ENCODE measurements around the gene COL4A2. TPM values are rescaled to one million over a fixed set of nuclear protein-coding genes. Genes with fewer than 3 reads are reported as not detected.
"Not testable (repeated sequence)": the region's sequence is repeated elsewhere in the genome, so short reads cannot be mapped to it uniquely, and the experiment has no call there.

The COL4A2 gene
- total RNA-seq, 1 donor from 2014 or later, result 1,414 TPM

DNA sequence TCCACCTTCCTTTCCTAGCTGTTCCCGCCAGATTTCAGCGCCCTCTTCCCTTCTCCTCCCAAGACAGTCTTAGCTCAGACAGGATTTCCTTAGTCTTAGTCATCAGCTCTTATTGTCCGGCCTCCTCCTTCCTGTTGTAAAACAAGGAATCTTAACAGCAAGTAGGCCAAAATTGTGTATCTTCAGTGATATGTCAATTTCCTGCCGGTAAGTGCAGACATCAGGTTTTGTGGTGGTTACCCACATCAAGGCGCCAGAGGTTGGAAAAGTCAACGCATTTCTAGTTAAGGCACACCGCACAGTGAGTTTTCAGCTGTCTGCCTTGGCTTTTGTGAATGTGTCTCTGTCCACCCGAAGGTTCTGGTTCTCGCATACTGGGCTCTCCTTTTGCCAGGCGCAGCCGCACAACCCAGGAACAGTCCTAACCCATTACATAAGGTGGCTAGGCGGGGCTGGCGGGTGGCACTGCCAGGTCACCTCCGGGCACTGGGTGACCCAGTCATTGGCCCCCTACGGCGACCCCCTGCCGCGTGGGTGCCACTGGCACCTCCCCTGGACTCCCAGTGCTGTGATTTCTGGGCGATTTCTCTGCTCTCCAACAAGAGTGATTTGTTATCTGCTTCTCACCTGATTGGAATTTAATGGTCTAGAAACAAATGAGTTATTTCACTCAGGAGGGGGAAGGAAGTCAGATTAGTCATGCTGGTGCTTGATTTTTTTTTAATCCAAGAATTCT is 12.9 kb downstream of the COL4A2 start:
- Histone ChIP-seq H2AFZ (ENCODE audit: low read depth, low read length) (no peak overlapping the region), H3K27ac (ENCODE audit: low read depth, low read length) (peak overlapping the region; percentile 95), H3K4me2 (ENCODE audit: low read length) (peak overlapping the region; percentile 76), H3K9me3 (ENCODE audit: insufficient read depth, low read depth, low read length) (no peaks in the 10 kb centered on the region), H3K36me3 (ENCODE audit: insufficient read depth, low read length) (peaks cover 27% of the 10 kb centered on the region), H3K4me1 (ENCODE audit: insufficient read depth, low read length) (peaks cover 72% of the 10 kb centered on the region), H3K4me3 (ENCODE audit: insufficient read depth, low read depth, low read length) (peak overlapping the region; percentile 24), H3K9ac (ENCODE audit: low read length) (peak overlapping the region; percentile 70), H3K27me3 (ENCODE audit: insufficient read depth, low read length) (no peaks in the 10 kb centered on the region), H4K20me1 (ENCODE audit: insufficient read depth, low read length) (peaks cover 27% of the 10 kb centered on the region), H3K79me2 (ENCODE audit: insufficient read depth, low read length) (peaks cover 89% of the 10 kb centered on the region)
- Mint-ChIP-seq H3K36me3 (ENCODE audit: low read depth, unreplicated experiment) (peaks cover 49% of the 10 kb centered on the region), H3K4me1 (ENCODE audit: low read depth, unreplicated experiment) (peaks cover 75% of the 10 kb centered on the region), H3K27me3 (ENCODE audit: low read depth, unreplicated experiment) (no peaks in the 10 kb centered on the region), H3K9me3 (ENCODE audit: unreplicated experiment) (no peaks in the 10 kb centered on the region), H3K4me3 (ENCODE audit: unreplicated experiment) (peak overlapping the region; percentile 55), H3K27ac (ENCODE audit: unreplicated experiment) (peak overlapping the region; percentile 96)
- DNase-seq (ENCODE audit: low read depth) (peak; percentile 95), FAIRE-seq (peak; percentile 95)
- TF ChIP-seq EZH2 (IDR thresholded peaks at IDR 0.05; ENCODE audit: insufficient read depth, low read length), result no peak
- TF ChIP-seq, protein P1, sequence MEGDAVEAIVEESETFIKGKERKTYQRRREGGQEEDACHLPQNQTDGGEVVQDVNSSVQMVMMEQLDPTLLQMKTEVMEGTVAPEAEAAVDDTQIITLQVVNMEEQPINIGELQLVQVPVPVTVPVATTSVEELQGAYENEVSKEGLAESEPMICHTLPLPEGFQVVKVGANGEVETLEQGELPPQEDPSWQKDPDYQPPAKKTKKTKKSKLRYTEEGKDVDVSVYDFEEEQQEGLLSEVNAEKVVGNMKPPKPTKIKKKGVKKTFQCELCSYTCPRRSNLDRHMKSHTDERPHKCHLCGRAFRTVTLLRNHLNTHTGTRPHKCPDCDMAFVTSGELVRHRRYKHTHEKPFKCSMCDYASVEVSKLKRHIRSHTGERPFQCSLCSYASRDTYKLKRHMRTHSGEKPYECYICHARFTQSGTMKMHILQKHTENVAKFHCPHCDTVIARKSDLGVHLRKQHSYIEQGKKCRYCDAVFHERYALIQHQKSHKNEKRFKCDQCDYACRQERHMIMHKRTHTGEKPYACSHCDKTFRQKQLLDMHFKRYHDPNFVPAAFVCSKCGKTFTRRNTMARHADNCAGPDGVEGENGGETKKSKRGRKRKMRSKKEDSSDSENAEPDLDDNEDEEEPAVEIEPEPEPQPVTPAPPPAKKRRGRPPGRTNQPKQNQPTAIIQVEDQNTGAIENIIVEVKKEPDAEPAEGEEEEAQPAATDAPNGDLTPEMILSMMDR (IDR thresholded peaks at IDR 0.05; ENCODE audit: insufficient read depth, low read depth, low read length), result no peak

- H3K9me3 ChIP-seq (ENCODE audit: insufficient read depth, low read depth, low read length), result no peaks in the 10 kb centered on the region
- Mint-ChIP-seq H3K9me3 (ENCODE audit: unreplicated experiment) (no peaks in the 10 kb centered on the region), H3K36me3 (ENCODE audit: low read depth, unreplicated experiment) (peaks cover 50% of the 10 kb centered on the region), H3K27ac (ENCODE audit: unreplicated experiment) (peak overlapping the region; percentile 96), H3K27me3 (ENCODE audit: low read depth, unreplicated experiment) (no peaks in the 10 kb centered on the region), H3K4me1 (ENCODE audit: low read depth, unreplicated experiment) (peaks cover 75% of the 10 kb centered on the region), H3K4me3 (ENCODE audit: unreplicated experiment) (no peak overlapping the region)
- peaks cover 89% of the 10 kb centered on the region for H3K79me2 ChIP-seq (ENCODE audit: insufficient read depth, low read length)
- H3K27me3 ChIP-seq (ENCODE audit: insufficient read depth, low read length), result no peaks in the 10 kb centered on the region
- H3K27ac ChIP-seq (ENCODE audit: low read depth, low read length), result peak overlapping the region; percentile 95
- H3K4me3 ChIP-seq (ENCODE audit: insufficient read depth, low read depth, low read length), result no peak overlapping the region
- H2AFZ ChIP-seq (ENCODE audit: low read depth, low read length), result no peak overlapping the region
- H3K4me2 ChIP-seq (ENCODE audit: low read length), result peak overlapping the region; percentile 76
- H3K36me3 ChIP-seq (ENCODE audit: insufficient read depth, low read length), result peaks cover 33% of the 10 kb centered on the region
- H3K4me1 ChIP-seq (ENCODE audit: insufficient read depth, low read length), result peaks cover 74% of the 10 kb centered on the region
- peak overlapping the region; percentile 70 for H3K9ac ChIP-seq (ENCODE audit: low read length)
- TF ChIP-seq, protein P1 (IDR thresholded peaks at IDR 0.05; ENCODE audit: insufficient read depth, low read depth, low read length), result no peak
- TF ChIP-seq EZH2 (IDR thresholded peaks at IDR 0.05; ENCODE audit: insufficient read depth, low read length), result no peak
- peaks cover 21% of the 10 kb centered on the region for H4K20me1 ChIP-seq (ENCODE audit: insufficient read depth, low read length)
- DNase-seq (ENCODE audit: low read depth) (no peak), FAIRE-seq (no peak)
Observed at GRCh38 chr13:110320645-110321044, 13.6 kb downstream of the COL4A2 start.

DNA sequence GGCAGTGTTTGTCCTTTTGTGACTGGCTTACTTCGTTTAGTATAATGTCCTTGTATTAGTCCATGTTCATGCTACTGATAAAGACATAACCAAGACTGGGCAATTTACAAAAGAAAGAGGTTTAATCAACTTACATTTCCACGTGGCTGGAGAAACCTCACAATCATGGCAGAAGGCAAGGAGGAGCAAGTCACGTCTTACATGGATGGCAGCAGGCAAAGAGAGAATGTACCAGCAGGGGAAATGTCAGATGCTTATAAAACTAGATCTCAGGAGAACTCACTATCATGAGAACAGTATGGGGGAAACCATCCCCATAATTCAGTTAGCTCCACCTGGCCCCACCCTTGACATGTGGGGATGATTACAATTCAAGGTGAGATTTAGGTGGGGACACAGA is 14.5 kb downstream of the COL4A2 start:
- FAIRE-seq; H3K27me3 Mint-ChIP-seq (ENCODE audit: low read depth, unreplicated experiment); H3K27me3 ChIP-seq (ENCODE audit: insufficient read depth, low read length); H2AFZ ChIP-seq (ENCODE audit: low read depth, low read length); DNase-seq (ENCODE audit: low read depth); H3K4me3 ChIP-seq (ENCODE audit: insufficient read depth, low read depth, low read length); H3K9me3 ChIP-seq (ENCODE audit: insufficient read depth, low read depth, low read length); H3K9me3 Mint-ChIP-seq (ENCODE audit: unreplicated experiment); H3K4me3 Mint-ChIP-seq (ENCODE audit: unreplicated experiment): not testable (repeated sequence)
- Histone ChIP-seq H3K27ac (ENCODE audit: low read depth, low read length) (peak overlapping the region; percentile 95), H3K4me1 (ENCODE audit: insufficient read depth, low read length) (peaks cover 83% of the 10 kb centered on the region), H3K9ac (ENCODE audit: low read length) (peak overlapping the region; percentile 45), H3K36me3 (ENCODE audit: insufficient read depth, low read length) (peaks cover 26% of the 10 kb centered on the region), H3K4me2 (ENCODE audit: low read length) (peak overlapping the region; percentile 10), H3K79me2 (ENCODE audit: insufficient read depth, low read length) (peaks cover 89% of the 10 kb centered on the region), H4K20me1 (ENCODE audit: insufficient read depth, low read length) (peaks cover 15% of the 10 kb centered on the region)
- peaks cover 43% of the 10 kb centered on the region for H3K36me3 Mint-ChIP-seq (ENCODE audit: low read depth, unreplicated experiment)
- peaks cover 82% of the 10 kb centered on the region for H3K4me1 Mint-ChIP-seq (ENCODE audit: low read depth, unreplicated experiment)
- H3K27ac Mint-ChIP-seq (ENCODE audit: unreplicated experiment), result peak overlapping the region; percentile 81

Data from astrocyte (in vitro differentiated cells and primary cell).